Loucy (cell line): ENCODE data around the gene KCNMA1.

Source experiments
- H2AFZ ChIP-seq: fragments of 200-600 bp; sonication (generic); 2 replicates; pipeline ENCODE4 v1.6.0; 2016; ENCODE audit warnings: antibody characterized with exemption, mild to moderate bottlenecking, low read length, moderate library complexity
- H3F3A ChIP-seq: fragments of 200-600 bp; 2 replicates; pipeline ENCODE4 v1.6.0; 2016; ENCODE audit warnings: antibody characterized with exemption, low read depth, mild to moderate bottlenecking
- H3K27me3 ChIP-seq: fragments of 200-600 bp; sonication (generic); 2 replicates; pipeline ENCODE4 v1.6.1; 2014; ENCODE audit warnings: low read length, mild to moderate bottlenecking; ENCODE audit not compliant: insufficient read depth, poor library complexity, severe bottlenecking
- H3K36me3 ChIP-seq: fragments of 200-600 bp; sonication (generic); 2 replicates; pipeline ENCODE4 v1.6.1; 2016; ENCODE audit warnings: low read length; ENCODE audit not compliant: insufficient read depth
- H3K4me1 ChIP-seq: fragments of 200-600 bp; sonication (generic); 2 replicates; pipeline ENCODE4 v1.5.1; 2014; ENCODE audit warnings: low read length, mild to moderate bottlenecking; ENCODE audit not compliant: insufficient read depth, poor library complexity, severe bottlenecking
- H3K4me2 ChIP-seq: fragments of 200-600 bp; sonication (generic); 2 replicates; pipeline ENCODE4 v1.6.0; 2014; ENCODE audit warnings: antibody characterized with exemption, low read length, low read depth, mild to moderate bottlenecking; ENCODE audit not compliant: poor library complexity, severe bottlenecking
- H3K4me3 ChIP-seq: fragments of 200-600 bp; sonication (generic); 2 replicates; pipeline ENCODE4 v1.5.1; 2014; ENCODE audit warnings: low read length, mild to moderate bottlenecking, mixed read lengths; ENCODE audit not compliant: poor library complexity, severe bottlenecking
- H3K79me2 ChIP-seq: fragments of 200-600 bp; sonication (generic); 2 replicates; pipeline ENCODE4 v1.6.1; 2014; ENCODE audit warnings: low read length; ENCODE audit not compliant: insufficient read depth
- H3K9ac ChIP-seq: fragments of 200-600 bp; sonication (generic); 2 replicates; pipeline ENCODE4 v1.6.0; 2014; ENCODE audit warnings: mild to moderate bottlenecking, low read depth, low read length, moderate library complexity; ENCODE audit not compliant: poor library complexity, severe bottlenecking
- H3K9me2 ChIP-seq: fragments of 200-600 bp; sonication (generic); replicated peaks from 2 replicates; pipeline ENCODE4 v1.6.1; 2016; ENCODE audit warnings: low read depth, low read length, mixed read lengths
- H3K9me3 ChIP-seq: fragments of 200-600 bp; sonication (generic); 2 replicates; pipeline ENCODE4 v1.6.1; 2014; ENCODE audit warnings: mild to moderate bottlenecking, antibody characterized with exemption, low read length, low read depth; ENCODE audit not compliant: insufficient read depth
- H4K20me1 ChIP-seq: fragments of 200-600 bp; sonication (generic); 2 replicates; pipeline ENCODE4 v1.6.0; 2014; ENCODE audit warnings: antibody characterized with exemption, low read length, mild to moderate bottlenecking; ENCODE audit not compliant: insufficient read depth, poor library complexity, severe bottlenecking
- CTCF ChIP-seq: fragments of 200-600 bp; sonication (generic); conservative IDR thresholded peaks from 2 replicates; pipeline ENCODE4 v1.5.1; 2014; ENCODE audit warnings: mild to moderate bottlenecking, antibody characterized with exemption, low read length
- EZH2phosphoT487 ChIP-seq: fragments of 200-600 bp; IDR thresholded peaks from 2 replicates; pipeline ENCODE4 v1.6.1; 2018; ENCODE audit warnings: antibody characterized with exemption, mild to moderate bottlenecking, moderate library complexity, borderline replicate concordance

The KCNMA1 gene

DNA sequence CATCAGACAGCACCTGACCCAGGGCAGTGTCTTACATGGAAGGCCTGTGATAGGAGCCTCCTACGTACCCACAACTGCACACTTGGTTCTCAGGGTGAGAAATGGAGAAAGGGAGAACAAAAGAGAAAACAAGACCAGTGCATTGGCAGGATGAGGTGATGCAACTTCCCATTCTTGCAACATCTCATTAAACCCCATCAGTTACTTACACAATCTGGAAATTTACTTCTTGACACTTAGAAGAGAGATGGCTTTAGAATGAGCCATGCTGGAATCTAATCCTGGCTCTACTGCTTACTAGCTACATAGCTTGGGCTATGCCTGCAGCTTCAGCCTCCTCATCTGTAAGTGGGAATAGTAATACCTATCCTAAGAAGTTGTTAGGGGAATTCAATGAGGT, 391.7 kb downstream of the KCNMA1 start:
- no peak overlapping the region for H2AFZ ChIP-seq
- H3K4me3 ChIP-seq, result no peak overlapping the region

DNA sequence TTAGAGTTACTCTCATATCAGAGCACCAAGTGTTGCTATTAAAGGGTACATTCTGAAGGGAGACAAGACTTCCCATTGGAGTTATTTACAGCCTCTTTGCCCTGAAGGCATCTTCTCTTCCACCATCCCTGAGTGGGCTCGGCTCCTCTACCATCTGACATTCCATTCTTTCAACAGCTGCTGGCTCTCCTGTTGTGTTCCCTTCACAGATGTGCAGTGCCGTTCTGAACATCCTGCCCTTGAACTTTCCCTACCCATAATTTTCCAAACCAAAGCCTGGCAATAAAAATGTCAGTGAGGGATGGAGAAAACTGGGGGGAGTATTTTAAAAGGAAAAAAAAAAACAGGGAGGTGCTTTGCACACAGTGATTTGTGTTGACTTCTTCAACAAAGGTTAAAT, 392.9 kb downstream of the KCNMA1 start:
- H3K4me1 ChIP-seq, result peaks cover 8% of the 10 kb centered on the region
- no peaks in the 10 kb centered on the region for H3K9me2 ChIP-seq
- no peaks in the 10 kb centered on the region for H3K79me2 ChIP-seq
- no peaks in the 10 kb centered on the region for H3F3A ChIP-seq
- H3K36me3 ChIP-seq, result no peaks in the 10 kb centered on the region
- TF ChIP-seq CTCF, result no peak
- no peak for TF ChIP-seq EZH2phosphoT487
- H3K27me3 ChIP-seq, result no peaks in the 10 kb centered on the region
- H2AFZ ChIP-seq, result no peak overlapping the region
- H3K9ac ChIP-seq, result no peak overlapping the region
- no peaks in the 10 kb centered on the region for H4K20me1 ChIP-seq
- H3K9me3 ChIP-seq, result no peaks in the 10 kb centered on the region
- H3K4me3 ChIP-seq, result no peak overlapping the region
- H3K4me2 ChIP-seq, result no peak overlapping the region

More for the DNA sequence above, 391.7 kb downstream of the KCNMA1 start:
- Histone ChIP-seq H3K4me2 (no peak overlapping the region), H3K9me2 (no peaks in the 10 kb centered on the region), H3K36me3 (no peaks in the 10 kb centered on the region), H3K9me3 (no peaks in the 10 kb centered on the region), H3F3A (no peaks in the 10 kb centered on the region), H3K9ac (no peak overlapping the region), H3K79me2 (no peaks in the 10 kb centered on the region), H3K27me3 (no peaks in the 10 kb centered on the region), H3K4me1 (peaks cover 8% of the 10 kb centered on the region), H4K20me1 (no peaks in the 10 kb centered on the region)
- TF ChIP-seq EZH2phosphoT487, result no peak
- TF ChIP-seq CTCF, result no peak

- Histone ChIP-seq H3K9me2 (no peaks in the 10 kb centered on the region), H3K9me3 (no peaks in the 10 kb centered on the region), H3K4me3 (no peak overlapping the region), H3K4me2 (no peak overlapping the region), H2AFZ (no peak overlapping the region), H3K27me3 (no peaks in the 10 kb centered on the region), H3K79me2 (no peaks in the 10 kb centered on the region), H3K4me1 (peaks cover 8% of the 10 kb centered on the region), H3K9ac (no peak overlapping the region), H3F3A (no peaks in the 10 kb centered on the region), H4K20me1 (no peaks in the 10 kb centered on the region), H3K36me3 (no peaks in the 10 kb centered on the region)
- no peak for TF ChIP-seq EZH2phosphoT487
- TF ChIP-seq CTCF, result no peak
Observed at GRCh38 chr10:77244286-77244685, 393.3 kb downstream of the KCNMA1 start.
